GM18907 (cell line): ENCODE measurements around the gene R3HDM4.
"Not testable (repeated sequence)": the region's sequence is repeated elsewhere in the genome, so short reads cannot be mapped to it uniquely, and the experiment has no call there.

Source experiments
- ATAC-seq: cut with Tn5 transposase; IDR thresholded peaks from one replicate; pipeline ENCODE4 v1.9.1; 2021; ENCODE audit warnings: mild to moderate bottlenecking, moderate library complexity; ENCODE audit not compliant: unreplicated experiment

R3HDM4 gene

DNA sequence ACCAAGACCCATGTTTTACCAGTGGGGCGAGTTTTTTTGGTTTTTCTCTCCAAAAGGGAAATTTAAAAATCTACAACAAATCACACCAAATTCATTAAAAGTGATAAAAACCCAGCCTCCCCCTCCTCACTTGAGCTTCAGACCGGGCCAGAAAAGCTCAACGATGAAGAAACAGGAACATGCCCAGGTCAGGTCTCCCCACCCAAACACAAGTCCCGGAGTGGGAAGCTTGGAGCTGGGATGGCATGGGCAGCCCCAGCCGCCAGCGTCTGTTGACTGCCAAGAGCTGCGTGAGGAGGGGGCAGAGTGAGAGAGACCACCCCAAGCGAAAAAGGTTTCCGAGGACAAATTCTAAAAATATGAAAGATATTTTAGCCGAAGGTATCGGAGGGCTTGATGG lies 16.0 kb downstream of the R3HDM4 start:
- ATAC-seq: no peak

DNA sequence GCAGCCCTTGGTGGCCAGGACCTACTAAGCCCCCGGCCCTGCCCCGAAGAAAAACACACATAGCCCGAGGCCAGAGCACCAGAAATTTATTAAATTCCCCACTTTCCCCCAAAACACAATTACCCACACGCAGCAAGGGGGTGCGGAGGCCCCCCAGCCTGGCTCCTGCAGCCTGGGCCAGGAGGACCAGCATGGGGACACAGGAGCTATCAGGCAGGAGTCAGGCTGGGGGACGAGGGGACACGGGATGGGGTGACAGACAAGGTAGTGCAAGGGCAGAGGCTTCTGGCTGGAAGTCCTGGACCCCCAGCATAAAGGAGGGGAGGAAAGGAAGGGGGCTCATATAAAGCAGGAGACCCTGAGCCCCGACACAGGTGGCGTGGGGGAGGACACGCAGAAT lies 16.6 kb downstream of the R3HDM4 start:
- ATAC-seq: no peak

DNA sequence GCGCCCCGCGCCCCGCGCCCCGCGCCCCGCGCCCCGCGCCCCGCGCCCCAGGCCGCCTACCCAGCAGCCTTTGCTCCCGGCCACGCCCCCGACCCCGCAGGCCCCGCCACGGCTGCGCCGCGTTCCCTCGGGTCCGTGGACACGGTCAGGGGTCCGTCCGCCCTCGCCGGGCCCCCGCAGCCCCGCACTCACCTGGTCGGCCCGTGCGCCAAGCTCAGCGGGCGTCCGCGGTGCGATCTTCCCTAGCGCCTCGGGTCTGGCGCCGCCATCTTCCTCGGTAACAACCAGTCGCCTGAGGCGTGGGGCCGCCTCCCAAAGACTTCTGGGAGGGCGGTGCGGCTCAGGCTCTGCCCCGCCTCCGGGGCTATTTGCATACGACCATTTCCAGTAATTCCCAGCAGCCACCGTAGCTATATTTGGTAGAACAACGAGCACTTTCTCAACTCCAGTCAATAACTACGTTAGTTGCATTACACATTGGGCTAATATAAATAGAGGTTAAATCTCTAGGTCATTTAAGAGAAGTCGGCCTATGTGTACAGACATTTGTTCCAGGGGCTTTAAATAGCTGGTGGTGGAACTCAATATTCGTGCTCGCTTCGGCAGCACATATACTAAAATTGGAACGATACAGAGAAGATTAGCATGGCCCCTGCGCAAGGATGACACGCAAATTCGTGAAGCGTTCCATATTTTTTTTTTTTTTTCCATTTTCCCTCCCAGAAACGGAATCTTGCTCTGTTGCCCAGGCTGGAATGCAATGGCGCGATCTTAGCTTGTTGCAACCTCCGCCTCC lies 19.9 kb downstream of the R3HDM4 start, which contains the start of the genes MED16 and RNU6-9:
MED16 (minus strand) TSS at position 294 of the 796 bp plus-strand sequence. CDS start 2,056 bp downstream, outside the sequence.
RNU6-9 (plus strand) TSS at position 591 of the 796 bp plus-strand sequence.
- peak; percentile 84 for ATAC-seq

DNA sequence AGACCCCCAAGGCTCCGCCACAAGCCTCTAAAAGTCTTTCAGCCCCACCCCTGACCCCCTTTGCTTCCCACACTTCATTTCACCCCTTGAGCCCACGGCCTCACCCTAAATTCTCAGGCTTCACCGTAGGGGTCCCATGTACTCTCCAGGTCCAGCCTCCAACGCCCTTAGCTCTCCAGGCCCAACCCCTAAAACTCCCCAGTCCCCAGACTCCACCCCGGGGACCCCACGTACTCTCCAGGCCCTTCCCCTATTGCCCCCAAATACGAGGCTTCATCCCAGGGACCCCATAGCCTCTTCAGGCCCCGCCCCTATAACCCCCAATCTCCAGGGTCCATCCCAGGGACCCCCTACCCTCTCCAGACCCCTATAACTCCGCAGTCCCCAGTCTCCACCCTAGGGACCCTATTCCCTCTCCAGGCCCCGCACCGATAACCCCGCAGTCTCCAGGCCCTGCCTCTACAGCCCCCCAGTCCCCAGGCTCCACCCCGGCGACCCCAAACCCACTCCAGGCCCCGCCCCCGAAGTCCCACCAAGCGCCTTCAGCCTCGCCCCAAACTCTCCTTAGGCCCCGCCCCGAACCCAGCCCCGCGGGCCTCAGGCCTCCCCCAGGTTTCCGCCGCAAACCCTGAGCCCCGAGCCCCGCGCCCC lies 20.7 kb downstream of the R3HDM4 start:
- peak; percentile 2 for ATAC-seq

DNA sequence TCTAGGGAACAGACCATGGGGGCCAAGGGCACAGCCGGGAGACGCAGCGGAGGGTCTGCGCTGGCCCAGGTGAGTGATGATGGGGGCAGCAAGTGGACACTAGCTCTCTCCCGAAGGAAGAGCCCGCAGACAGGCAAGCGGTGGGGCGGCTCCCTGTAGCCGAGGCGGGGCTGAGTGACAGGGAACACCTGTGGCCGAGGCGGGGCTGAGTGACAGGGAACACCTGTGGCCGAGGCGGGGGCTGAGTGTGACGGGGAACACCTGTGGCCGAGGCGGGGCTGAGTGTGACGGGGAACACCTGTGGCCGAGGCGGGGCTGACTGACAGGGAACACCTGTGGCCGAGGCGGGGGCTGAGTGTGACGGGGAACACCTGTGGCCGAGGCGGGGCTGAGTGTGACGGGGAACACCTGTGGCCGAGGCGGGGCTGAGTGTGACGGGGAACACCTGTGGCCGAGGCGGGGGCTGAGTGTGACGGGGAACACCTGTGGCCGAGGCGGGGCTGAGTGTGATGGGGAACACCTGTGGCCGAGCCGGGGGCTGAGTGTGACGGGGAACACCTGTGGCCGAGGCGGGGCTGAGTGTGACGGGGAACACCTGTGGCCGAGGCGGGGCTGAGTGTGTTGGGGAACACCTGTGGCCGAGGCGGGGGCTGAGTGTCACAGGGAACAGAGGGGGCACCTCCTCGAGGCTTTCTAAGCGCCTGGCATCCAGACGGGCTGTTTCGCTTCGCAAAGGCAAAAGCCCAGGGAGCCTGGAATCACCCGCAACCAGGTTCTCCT lies 21.4 kb downstream of the R3HDM4 start:
- ATAC-seq: not testable (repeated sequence)

DNA sequence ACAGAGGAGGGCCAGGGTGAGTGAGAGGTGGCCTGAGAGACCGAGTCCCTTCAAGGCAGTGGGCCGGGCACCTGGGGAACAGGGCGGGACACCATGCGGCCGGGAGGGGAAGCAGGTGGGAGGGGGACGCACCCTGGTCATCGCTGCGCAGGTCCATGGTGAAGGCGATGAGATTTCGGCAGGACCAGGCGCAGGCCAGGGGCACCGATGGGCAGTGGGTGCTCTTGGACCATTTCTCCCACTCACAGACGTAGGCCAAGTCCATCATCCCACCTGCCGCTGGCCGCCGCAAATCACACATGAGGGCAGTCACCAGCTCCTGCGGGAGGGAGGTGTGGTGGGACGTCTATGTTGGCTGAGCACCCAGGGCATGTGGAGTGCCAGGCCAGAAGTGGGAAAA lies 22.2 kb downstream of the R3HDM4 start:
- ATAC-seq: no peak

DNA sequence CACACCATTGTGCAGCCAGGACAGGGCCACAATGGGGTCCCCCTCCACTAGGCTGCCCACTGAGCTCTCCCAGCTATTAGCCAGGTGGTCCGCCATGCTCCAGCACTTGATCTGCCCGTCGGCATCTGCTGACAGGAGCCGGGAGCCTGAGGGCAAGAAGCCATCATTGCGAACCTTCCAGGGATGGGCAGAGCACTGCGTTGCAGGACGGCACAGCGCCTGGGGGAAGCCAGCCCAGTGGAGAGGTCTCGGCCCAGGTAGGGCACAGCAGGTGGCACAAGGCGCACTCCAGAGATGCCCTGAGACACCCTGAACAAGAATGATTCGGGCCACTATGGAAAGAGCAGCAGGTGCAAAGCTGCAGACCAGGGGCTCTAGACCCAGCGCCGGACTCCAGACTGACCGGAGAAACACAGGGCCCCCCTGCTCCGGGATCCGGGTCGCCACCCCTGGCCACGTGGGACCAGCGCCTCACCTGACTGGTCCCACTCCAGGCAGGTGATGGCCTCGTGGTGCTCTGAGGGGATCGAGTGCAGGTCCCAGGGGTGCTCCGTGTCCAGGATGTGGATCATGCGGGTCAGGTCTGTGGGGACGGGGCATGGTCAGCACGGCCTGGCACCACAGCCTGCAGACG lies 23.2 kb downstream of the R3HDM4 start:
- no peak for ATAC-seq

DNA sequence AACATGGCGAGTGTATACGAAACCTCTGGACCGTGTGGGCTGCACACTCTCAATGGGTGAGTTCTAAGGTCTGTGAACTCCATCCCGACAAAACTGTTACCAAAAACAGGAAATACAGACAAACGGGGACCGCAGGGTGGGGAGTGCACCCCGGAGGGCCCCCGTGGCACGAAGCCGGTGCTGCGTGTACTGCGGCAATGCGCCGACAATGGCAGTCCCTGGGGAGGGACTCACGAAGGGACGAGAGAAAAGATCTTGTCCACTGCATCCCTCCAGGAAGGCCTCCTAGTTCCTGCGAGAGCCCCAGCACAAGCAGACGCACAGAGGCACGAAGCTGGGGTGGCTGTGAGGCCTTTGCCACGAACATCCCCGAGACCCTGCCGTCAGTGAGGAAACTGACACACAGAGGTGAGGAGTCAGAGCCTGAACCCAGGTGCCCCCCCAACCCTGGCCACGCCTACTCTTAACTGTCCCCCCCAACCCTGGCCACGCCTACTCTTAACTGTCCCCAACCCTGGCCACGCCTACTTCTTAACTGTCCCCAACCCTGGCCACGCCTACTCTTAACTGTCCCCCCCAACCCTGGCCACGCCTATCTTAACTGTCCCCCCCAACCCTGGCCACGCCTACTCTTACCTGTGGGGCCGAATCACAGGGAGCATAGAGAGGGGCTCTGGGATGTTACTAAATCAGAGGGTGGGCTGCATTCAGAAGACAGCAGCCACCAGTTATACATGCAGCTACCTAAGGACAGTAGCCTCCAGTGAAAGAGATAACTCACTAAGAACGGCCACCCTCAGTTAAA lies 24.2 kb downstream of the R3HDM4 start:
- no peak for ATAC-seq

DNA sequence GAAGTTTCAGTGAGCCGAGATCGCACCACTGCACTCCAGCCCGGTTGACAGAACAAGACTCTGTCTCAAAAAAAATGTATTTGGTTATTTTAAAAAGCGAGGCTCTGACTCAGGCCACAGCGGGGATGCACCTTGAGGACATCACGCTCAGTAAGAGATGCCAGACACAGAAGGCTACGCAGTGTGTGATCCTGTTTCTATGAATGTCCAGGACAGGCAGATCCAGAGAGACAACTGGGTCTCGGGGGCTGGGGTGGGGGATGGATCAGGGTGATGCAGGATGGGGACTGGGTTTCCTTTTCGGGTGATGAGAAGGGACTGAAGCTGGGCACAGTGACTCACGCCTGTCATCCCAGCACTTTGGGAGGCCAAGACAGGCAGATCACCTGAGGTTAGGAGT lies 25.4 kb downstream of the R3HDM4 start:
- no peak for ATAC-seq

DNA sequence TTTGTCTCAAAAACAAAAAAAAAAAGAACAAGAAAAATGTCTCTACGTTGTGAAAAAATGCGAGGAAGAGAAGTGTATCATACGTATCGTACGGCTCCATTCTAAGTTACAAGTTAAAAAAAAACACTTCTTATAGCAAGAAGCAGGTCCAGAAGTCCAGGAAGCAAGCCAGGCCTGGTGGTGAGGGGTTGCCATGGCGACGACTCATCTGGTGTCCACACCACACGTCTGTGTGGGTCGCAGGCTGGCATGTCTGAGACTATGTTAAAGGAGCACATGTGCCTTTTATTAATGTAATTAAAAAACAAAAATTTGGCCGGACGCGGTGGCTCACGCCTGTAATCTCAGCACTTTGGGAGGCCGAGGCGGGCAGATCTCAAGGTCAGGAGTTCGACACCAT lies 25.9 kb downstream of the R3HDM4 start:
- ATAC-seq: no peak

DNA sequence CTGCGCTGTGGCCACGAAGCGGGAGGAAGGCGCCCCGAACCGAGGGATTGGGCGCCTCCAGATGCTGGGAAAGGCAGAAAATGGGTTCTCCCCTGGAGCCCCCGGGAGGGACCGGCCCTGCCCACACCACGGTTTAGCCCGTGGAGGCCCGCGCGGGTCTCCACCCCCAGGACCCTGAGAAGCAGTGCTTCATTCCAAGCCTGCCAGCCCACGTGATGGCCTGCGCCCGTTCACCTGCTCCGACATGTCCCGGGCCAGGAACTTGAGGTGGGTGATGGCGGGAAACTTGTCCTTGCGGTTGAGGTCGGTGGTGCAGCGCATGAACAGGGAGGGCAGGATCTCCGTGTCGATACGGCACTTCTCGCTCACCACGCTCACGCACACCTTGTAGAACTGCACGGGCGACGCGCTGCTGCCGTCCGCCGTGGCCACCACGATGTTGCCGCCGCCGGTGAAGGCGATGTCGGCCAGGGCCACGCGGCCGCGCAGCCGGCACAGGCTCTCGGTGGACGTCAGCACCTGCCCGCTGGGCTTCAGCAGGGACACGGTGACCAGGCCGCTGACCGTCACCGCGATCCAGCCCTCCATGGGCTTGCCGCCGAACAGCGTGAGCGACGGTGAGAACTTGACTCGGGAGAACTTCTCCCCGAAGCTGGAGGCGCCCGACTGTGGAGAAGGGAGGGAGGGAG lies 27.3 kb downstream of the R3HDM4 start:
- ATAC-seq: no peak

DNA sequence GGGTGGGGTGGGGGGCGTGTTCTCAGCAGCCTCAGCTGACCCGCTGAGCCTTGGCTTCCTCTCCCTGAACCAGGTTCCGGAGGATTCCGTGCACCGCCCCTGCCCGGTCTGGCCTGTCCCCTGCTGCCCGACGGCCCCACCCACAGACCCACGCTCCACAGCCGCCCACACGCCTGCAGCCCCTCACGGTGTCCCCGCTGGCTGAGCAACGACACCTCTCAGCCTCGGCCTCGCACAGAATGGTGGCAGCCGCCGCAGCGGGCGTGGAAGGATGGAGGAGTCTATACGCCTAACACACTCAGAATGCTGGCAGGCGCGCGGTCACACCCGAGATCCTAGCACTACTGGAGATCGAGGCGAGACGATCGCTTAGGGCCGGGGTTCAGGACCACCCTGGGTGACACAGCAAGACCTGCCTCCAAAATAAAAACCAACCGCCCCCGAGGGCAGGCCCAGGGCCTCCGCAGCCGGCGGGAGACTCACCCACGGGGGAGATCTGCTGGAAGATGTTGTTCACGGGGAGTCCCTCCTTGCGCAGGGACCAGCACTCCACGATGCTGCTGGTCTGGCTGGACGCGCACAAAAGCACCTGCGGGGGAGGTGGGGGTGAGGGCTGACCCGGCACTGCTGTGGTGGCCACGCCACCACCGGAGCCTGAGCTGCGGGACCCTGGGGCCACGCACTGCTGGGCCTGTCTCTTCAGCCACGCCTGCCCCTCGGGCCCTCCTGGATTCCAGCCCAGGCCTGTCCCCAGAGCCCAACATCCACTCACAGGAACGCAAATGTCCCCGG lies 28.4 kb downstream of the R3HDM4 start:
- no peak for ATAC-seq

DNA sequence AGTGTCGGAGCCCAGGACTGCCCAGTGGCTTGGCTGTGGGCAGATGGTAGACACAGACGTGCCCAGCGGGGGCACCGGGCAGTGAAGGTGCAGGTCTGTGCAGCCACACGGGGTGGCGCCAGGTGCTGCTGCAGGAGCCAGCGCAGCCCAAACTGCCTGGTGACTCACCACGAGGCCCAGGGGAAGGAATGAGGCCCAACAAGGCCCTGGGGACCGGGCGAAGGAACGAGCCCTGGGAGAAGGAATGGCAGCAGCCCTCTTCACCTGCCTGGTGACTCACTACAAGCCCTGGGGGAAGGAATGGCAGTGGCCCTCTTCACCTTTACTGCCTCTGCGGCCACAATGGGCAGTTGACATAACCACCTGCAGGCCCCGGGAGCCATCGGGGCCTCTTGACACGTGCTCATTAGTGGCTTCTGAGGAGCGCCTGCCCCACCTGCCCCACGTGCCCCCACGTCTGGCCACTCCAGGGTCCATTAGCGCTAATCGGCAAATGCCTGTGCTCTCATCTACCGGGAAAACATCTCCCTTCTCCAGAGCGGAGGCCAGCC lies 29.3 kb downstream of the R3HDM4 start:
- no peak for ATAC-seq

DNA sequence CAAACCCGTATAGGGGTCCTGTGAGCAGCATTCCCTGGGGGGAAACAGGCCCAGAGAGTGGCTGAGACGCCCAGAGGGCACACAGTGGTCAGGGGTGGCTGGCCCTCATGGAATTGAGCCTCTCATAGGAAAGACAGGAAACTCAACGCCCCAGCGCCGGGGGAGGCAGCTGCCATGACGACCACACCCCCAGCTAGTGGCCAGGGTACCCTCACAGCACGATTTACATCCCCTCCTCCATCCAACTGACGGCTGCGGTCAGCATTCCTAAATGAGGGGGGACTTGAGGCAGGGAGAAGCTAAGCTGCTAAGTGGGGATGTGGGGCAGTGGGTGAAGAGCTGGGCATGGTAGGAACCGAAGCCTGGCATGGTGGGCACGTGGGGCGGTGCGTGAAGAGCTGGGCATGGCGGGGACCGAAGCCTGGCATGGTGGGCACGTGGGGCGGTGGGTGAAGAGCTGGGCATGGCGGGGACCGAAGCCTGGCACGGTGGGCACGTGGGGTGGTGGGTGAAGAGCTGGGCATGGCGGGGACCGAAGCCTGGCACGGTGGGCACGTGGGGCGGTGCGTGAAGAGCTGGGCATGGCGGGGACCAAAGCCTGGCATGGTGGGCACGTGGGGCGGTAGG lies 30.0 kb downstream of the R3HDM4 start:
- no peak for ATAC-seq

DNA sequence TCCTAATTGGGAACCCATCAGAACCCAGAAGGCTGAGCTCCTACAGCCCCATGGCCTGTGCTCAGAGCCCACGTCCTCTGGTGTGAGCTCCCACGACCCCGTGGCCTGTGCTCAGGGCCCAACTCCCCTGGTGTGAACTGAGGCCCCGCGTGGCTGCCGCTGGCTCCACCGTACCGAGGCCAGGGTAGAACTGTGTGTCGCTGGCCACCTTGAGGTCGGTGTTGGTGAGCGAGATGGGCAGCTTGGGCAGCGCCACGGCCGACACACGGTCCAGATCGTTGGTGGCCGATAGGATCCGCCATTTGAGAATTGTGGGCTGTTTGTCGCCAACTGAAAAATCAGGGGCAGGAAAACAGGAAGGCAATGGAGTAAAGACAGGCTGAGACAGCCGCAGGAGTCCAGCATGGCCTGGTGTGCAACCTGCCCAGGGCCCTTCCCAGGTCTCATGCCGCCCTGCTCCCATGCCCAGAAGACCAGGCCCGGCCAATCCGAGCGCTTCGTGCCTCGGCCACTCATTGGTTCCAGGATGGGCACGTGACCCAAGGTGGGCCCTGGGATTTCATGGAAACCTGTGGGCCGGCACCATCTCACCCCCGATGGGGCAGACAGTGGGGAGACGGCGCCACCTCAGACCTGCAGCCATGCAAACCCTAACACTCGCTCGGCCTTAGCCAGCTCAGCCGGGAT lies 31.5 kb downstream of the R3HDM4 start:
- ATAC-seq: no peak

DNA sequence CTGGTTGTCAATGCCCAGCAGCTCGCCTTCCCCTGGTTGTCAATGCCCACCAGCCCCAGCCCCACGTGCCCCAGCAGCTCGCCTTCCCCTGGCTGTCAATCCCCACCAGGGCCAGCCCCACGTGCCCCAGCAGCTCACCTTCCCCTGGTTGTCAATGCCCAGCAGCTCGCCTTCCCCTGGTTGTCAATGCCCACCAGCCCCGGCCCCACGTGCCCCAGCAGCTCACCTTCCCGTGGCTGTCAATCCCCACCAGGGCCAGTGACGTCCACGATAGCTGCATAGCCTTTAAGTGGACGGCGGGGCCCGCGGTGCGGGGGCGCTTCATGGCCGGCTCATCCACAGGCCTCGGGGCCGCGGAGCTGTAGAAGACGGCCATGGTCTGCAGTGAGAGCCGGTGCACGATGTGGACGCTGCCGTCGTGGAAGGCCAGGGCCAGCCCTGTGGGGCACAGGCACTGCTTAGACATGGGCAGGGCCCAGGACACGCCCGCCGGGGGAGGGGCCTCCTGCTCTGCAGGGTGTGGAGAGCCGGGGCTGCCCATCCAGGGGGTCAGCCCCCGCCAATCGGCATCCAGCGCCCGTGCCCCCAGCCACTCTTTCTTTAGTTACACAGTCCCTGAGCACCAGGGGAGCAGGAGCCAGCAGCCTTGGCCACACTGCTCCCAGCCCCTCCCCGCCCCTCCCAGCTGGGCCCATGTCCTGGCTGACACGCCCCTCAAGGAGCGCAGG lies 33.1 kb downstream of the R3HDM4 start:
- no peak for ATAC-seq
